ENCODE data around the gene MILR1.

DNA sequence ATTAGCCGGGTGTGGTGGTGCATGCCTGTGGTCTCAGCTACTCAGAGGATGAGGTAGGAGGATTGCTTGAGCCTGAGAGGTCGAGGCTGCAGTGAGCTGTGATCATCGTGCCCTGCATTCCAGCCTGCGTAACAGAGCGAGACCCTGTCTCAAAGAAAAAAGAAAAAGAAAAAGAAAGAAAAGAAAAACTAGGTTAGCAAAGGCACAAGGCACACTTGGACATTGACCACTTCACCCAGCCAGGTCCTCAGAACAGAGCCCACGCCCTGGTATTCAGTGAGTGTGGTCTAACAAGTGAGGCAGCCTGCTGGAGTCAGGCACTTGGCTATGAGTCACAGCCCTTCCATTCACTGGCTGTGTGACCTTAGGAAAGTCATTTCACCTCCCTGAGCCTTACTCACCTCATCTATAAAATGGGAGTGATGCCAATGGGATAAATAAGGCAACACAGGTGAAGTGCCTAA is 10.4 kb downstream of the MILR1 start:
- TF ChIP-seq POLR2A (IDR thresholded peaks at IDR 0.05) = no peak
- no peak for TF ChIP-seq CTCF (IDR thresholded peaks at IDR 0.05)

Data from right lobe of liver (tissue), 4 donors.